T-helper 17 cell (primary cell): ENCODE results near the gene STRA6. TPM values are rescaled to one million over a fixed set of nuclear protein-coding genes. Genes with fewer than 3 reads are reported as not detected.
A peak's percentile ranks its signal among the peaks of the same experiment; 100 is the strongest.

Experiments used
- ATAC-seq: fragments of 150-1000 bp; cut with Tn5 transposase; 2 replicates; pipeline ENCODE4 v1.10.0; 2021; ENCODE audit warnings: mild to moderate bottlenecking, moderate library complexity
- DNase-seq, 3 donors: peaks; one replicate each; pipeline versions ENCODE4 v3.0.0 to v3.0.0-alpha.2; 2020 to 2021
- H3K9me3 ChIP-seq: one replicate; pipeline ENCODE4 v1.7.0; 2013; ENCODE audit warnings: low read length, mild to moderate bottlenecking; ENCODE audit not compliant: control insufficient read depth, poor library complexity, severe bottlenecking
- H3K27ac Mint-ChIP-seq: one replicate; pipeline ENCODE4 v1.8.0; 2022; ENCODE audit warnings: mild to moderate bottlenecking, moderate library complexity, mixed read lengths
- H3K27me3 Mint-ChIP-seq: one replicate; pipeline ENCODE4 v1.8.0; 2022; ENCODE audit warnings: mixed read lengths
- H3K36me3 Mint-ChIP-seq: one replicate; pipeline ENCODE4 v1.8.0; 2022; ENCODE audit warnings: low read depth, mixed read lengths
- H3K4me1 Mint-ChIP-seq: one replicate; pipeline ENCODE4 v1.8.0; 2022; ENCODE audit warnings: mild to moderate bottlenecking, mixed read lengths
- H3K4me3 Mint-ChIP-seq: one replicate; pipeline ENCODE4 v1.8.0; 2022; ENCODE audit warnings: mild to moderate bottlenecking, moderate library complexity, mixed read lengths
- total RNA-seq, 4 donors: library from RNA in 2 of 4; stranded (reverse) in 2 of 4; gene quantifications; one replicate each; pipeline ENCODE4 v1.2.3 and lab custom pipeline; 2022 to 2026

The STRA6 gene
- total RNA-seq, 2 donors from 2014 or later: not detected

- no peaks in the 10 kb centered on the region for H3K9me3 ChIP-seq
- no peak for DNase-seq
- no peak for ATAC-seq
- Mint-ChIP-seq H3K27ac (peak overlapping the region; percentile 75), H3K4me1 (peaks cover 22% of the 10 kb centered on the region), H3K36me3 (peaks cover 9% of the 10 kb centered on the region), H3K27me3 (peaks cover 86% of the 10 kb centered on the region), H3K4me3 (peak overlapping the region; percentile 25)
These were observed 71.5 kb downstream of the STRA6 start for GRCh38 chr15:74130849-74131627.

- no peak for ATAC-seq
- no peak for DNase-seq
- peak within 1 kb of the TSS; percentile 25 for H3K4me3 Mint-ChIP-seq
These were observed 72.3 kb downstream of the STRA6 start, which contains the start of gene ISLR2 for GRCh38 chr15:74130155-74130848. TSS of gene ISLR2 (plus strand) at chr15:74130586. CDS start at chr15:74132755, 2,169 bp downstream.

GRCh38 chr15:74129586-74130154 is 72.9 kb downstream of the STRA6 start:
- H3K4me3 Mint-ChIP-seq: no peak overlapping the region

More at GRCh38 chr15:74130155-74130848, 72.3 kb downstream of the STRA6 start, which contains the start of gene ISLR2:
- Mint-ChIP-seq H3K27ac (peak within 1 kb of the TSS; percentile 75), H3K4me1 (peaks cover 22% of the 10 kb centered on the region), H3K36me3 (peaks cover 9% of the 10 kb centered on the region), H3K27me3 (peaks cover 89% of the 10 kb centered on the region)
- H3K9me3 ChIP-seq: no peaks in the 10 kb centered on the region

More at GRCh38 chr15:74129586-74130154, 72.9 kb downstream of the STRA6 start:
- Mint-ChIP-seq H3K4me1 (peaks cover 20% of the 10 kb centered on the region), H3K27ac (no peak overlapping the region), H3K36me3 (peaks cover 9% of the 10 kb centered on the region), H3K27me3 (peaks cover 88% of the 10 kb centered on the region)
- no peak for ATAC-seq
- no peaks in the 10 kb centered on the region for H3K9me3 ChIP-seq
- no peak for DNase-seq

Other genes with a start within 250 kb of the STRA6 start
- 1 to 10 TPM; 3.7 to 5.6 TPM for gene STOML1, start 210.5 kb downstream of the STRA6 start, total RNA-seq
- gene PML, start 208.1 kb downstream of the STRA6 start, total RNA-seq: 10 to 100 TPM; 47.6 to 52.6 TPM
- 1 to 10 TPM in 1 of 2 donors, not detected in 1; 1.0 TPM for gene GOLGA6A, start 120.2 kb downstream of the STRA6 start, total RNA-seq
- not detected for gene ISLR2, start 72.2 kb downstream of the STRA6 start, total RNA-seq
- gene ISLR, start 29.1 kb downstream of the STRA6 start, total RNA-seq: not detected
- not detected for gene CCDC33, start 33.5 kb upstream of the STRA6 start, total RNA-seq
- not detected for gene CYP11A1, start 164.9 kb upstream of the STRA6 start, total RNA-seq
- gene SEMA7A, start 231.2 kb upstream of the STRA6 start, total RNA-seq: 1 to 10 TPM; 2.2 to 3.6 TPM